ENCODE measurements around the gene LDLRAD4.

The LDLRAD4 gene

GRCh38 chr18:13555865-13556264 lies 337.3 kb downstream of the LDLRAD4 start:
- DNase-seq (ENCODE audit: low read depth in 2 of 2, low spot score in 1 of 2): no peak

- no peak for DNase-seq (ENCODE audit: low read depth in 2 of 2, low spot score in 1 of 2)
These were observed 337.9 kb downstream of the LDLRAD4 start for GRCh38 chr18:13556502-13556901.

- no peak for DNase-seq (ENCODE audit: low read depth in 2 of 2, low spot score in 1 of 2)
These were observed 339.6 kb downstream of the LDLRAD4 start for GRCh38 chr18:13558124-13558523.

GRCh38 chr18:13558790-13559189 lies 340.2 kb downstream of the LDLRAD4 start:
- DNase-seq (ENCODE audit: low read depth in 2 of 2, low spot score in 1 of 2): no peak

- no peak for DNase-seq (ENCODE audit: low read depth in 2 of 2, low spot score in 1 of 2)
These were observed 341.2 kb downstream of the LDLRAD4 start for GRCh38 chr18:13559754-13560153.

- DNase-seq (ENCODE audit: low read depth in 2 of 2, low spot score in 1 of 2): no peak
These were observed 341.7 kb downstream of the LDLRAD4 start for GRCh38 chr18:13560306-13560705.

GRCh38 chr18:13562494-13563029 lies 344.0 kb downstream of the LDLRAD4 start:
- peak; percentile 62 for DNase-seq (ENCODE audit: low read depth in 2 of 2, low spot score in 1 of 2)

GRCh38 chr18:13563390-13563805 lies 344.8 kb downstream of the LDLRAD4 start:
- DNase-seq (ENCODE audit: low read depth in 2 of 2, low spot score in 1 of 2): no peak

GRCh38 chr18:13564579-13564978 lies 346.0 kb downstream of the LDLRAD4 start:
- DNase-seq (ENCODE audit: low read depth in 2 of 2, low spot score in 1 of 2): no peak

GRCh38 chr18:13565228-13565627 lies 346.7 kb downstream of the LDLRAD4 start:
- DNase-seq (ENCODE audit: low read depth in 2 of 2, low spot score in 1 of 2): no peak

- DNase-seq (ENCODE audit: low read depth in 2 of 2, low spot score in 1 of 2): no peak
These were observed 348.6 kb downstream of the LDLRAD4 start for GRCh38 chr18:13566941-13567746.

GRCh38 chr18:13568443-13569392 lies 350.2 kb downstream of the LDLRAD4 start:
- DNase-seq (ENCODE audit: low read depth in 2 of 2, low spot score in 1 of 2): no peak

- DNase-seq (ENCODE audit: low read depth in 2 of 2, low spot score in 1 of 2): no peak
These were observed 351.7 kb downstream of the LDLRAD4 start for GRCh38 chr18:13570216-13570615.

- no peak for DNase-seq (ENCODE audit: low read depth in 2 of 2, low spot score in 1 of 2)
These were observed 352.4 kb downstream of the LDLRAD4 start for GRCh38 chr18:13570856-13571495.

GRCh38 chr18:13572148-13572547 lies 353.6 kb downstream of the LDLRAD4 start:
- DNase-seq (ENCODE audit: low read depth in 2 of 2, low spot score in 1 of 2): no peak

- DNase-seq (ENCODE audit: low read depth in 2 of 2, low spot score in 1 of 2): no peak
These were observed 354.2 kb downstream of the LDLRAD4 start for GRCh38 chr18:13572721-13573120.

GRCh38 chr18:13573750-13574149 lies 355.2 kb downstream of the LDLRAD4 start:
- no peak for DNase-seq (ENCODE audit: low read depth in 2 of 2, low spot score in 1 of 2)

GRCh38 chr18:13574355-13574754 lies 355.8 kb downstream of the LDLRAD4 start:
- DNase-seq (ENCODE audit: low read depth in 2 of 2, low spot score in 1 of 2): no peak

- no peak for DNase-seq (ENCODE audit: low read depth in 2 of 2, low spot score in 1 of 2)
These were observed 356.2 kb downstream of the LDLRAD4 start for GRCh38 chr18:13574761-13575160.

GRCh38 chr18:13576598-13576997 lies 358.0 kb downstream of the LDLRAD4 start:
- DNase-seq (ENCODE audit: low read depth in 2 of 2, low spot score in 1 of 2): no peak

GRCh38 chr18:13577091-13577697 lies 358.6 kb downstream of the LDLRAD4 start:
- DNase-seq (ENCODE audit: low read depth in 2 of 2, low spot score in 1 of 2): no peak

Data from stimulated activated CD8-positive, alpha-beta memory T cell treated with anti-CD3 and anti-CD28 coated beads, Interleukin-4, amount 100 ng/mL, for 4 hours (primary cell).